Renal cortical epithelial cell (primary cell): ENCODE data around the gene CHST3. TPM values are rescaled to one million over a fixed set of nuclear protein-coding genes. Genes with fewer than 3 reads are reported as not detected.
A peak's percentile ranks its signal among the peaks of the same experiment; 100 is the strongest.
"Not testable (repeated sequence)": the region's sequence is repeated elsewhere in the genome, so short reads cannot be mapped to it uniquely, and the experiment has no call there.

ENCODE experiments used
- DNase-seq: peaks from one replicate; pipeline ENCODE4 v3.0.0-alpha.2; 2011; ENCODE audit warnings: low read depth
- total RNA-seq: library from RNA; depleted of rRNA; stranded (reverse); fragments of >200 nt; gene quantifications from 2 replicates; pipeline ENCODE4 v1.2.3, GENCODE V29; 2014

The CHST3 gene
- total RNA-seq, 1 donor from 2014 or later: 69.4 TPM

- DNase-seq: no peak
Measured at GRCh38 chr10:71972746-71973695, 8.8 kb downstream of the CHST3 start.

- DNase-seq: no peak
Measured at GRCh38 chr10:71973777-71974488, 9.7 kb downstream of the CHST3 start.

GRCh38 chr10:71974489-71975021, 10.4 kb downstream of the CHST3 start:
- peak; percentile 61 for DNase-seq

GRCh38 chr10:71975087-71975870, 11.1 kb downstream of the CHST3 start:
- DNase-seq: no peak

- peak; percentile 86 for DNase-seq
Measured at GRCh38 chr10:71975871-71976725, 11.9 kb downstream of the CHST3 start.

GRCh38 chr10:71977614-71977903, 13.4 kb downstream of the CHST3 start:
- not testable (repeated sequence) for DNase-seq

- no peak for DNase-seq
Measured at GRCh38 chr10:71978476-71978875, 14.3 kb downstream of the CHST3 start.

- DNase-seq: no peak
Measured at GRCh38 chr10:71978988-71979691, 14.9 kb downstream of the CHST3 start.

GRCh38 chr10:71979692-71980062, 15.5 kb downstream of the CHST3 start:
- DNase-seq: no peak

- DNase-seq: no peak
Measured at GRCh38 chr10:71980181-71981014, 16.2 kb downstream of the CHST3 start.

GRCh38 chr10:71981015-71981875, 17.1 kb downstream of the CHST3 start:
- peak; percentile 66 for DNase-seq

- no peak for DNase-seq
Measured at GRCh38 chr10:71981876-71982230, 17.7 kb downstream of the CHST3 start.

GRCh38 chr10:71982269-71983178, 18.3 kb downstream of the CHST3 start:
- no peak for DNase-seq

GRCh38 chr10:71984126-71984808, 20.1 kb downstream of the CHST3 start:
- DNase-seq: no peak

GRCh38 chr10:71984809-71985388, 20.7 kb downstream of the CHST3 start:
- DNase-seq: no peak

GRCh38 chr10:71985542-71986250, 21.5 kb downstream of the CHST3 start:
- DNase-seq: no peak
